GM12801 (cell line): ENCODE data around the gene PRRC2B.

Experiments
- TF ChIP-seq, protein P1 (sequence below): IDR thresholded peaks from one replicate; pipeline ENCODE4 v1.5.1; 2011; ENCODE audit warnings: control low read depth; ENCODE audit not compliant: insufficient read length; ENCODE audit errors: extremely low read depth

Gene PRRC2B

GRCh38 chr9:131478421-131478868, 84.6 kb downstream of the PRRC2B start:
- TF ChIP-seq, protein P1, sequence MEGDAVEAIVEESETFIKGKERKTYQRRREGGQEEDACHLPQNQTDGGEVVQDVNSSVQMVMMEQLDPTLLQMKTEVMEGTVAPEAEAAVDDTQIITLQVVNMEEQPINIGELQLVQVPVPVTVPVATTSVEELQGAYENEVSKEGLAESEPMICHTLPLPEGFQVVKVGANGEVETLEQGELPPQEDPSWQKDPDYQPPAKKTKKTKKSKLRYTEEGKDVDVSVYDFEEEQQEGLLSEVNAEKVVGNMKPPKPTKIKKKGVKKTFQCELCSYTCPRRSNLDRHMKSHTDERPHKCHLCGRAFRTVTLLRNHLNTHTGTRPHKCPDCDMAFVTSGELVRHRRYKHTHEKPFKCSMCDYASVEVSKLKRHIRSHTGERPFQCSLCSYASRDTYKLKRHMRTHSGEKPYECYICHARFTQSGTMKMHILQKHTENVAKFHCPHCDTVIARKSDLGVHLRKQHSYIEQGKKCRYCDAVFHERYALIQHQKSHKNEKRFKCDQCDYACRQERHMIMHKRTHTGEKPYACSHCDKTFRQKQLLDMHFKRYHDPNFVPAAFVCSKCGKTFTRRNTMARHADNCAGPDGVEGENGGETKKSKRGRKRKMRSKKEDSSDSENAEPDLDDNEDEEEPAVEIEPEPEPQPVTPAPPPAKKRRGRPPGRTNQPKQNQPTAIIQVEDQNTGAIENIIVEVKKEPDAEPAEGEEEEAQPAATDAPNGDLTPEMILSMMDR, result no peak

DNA sequence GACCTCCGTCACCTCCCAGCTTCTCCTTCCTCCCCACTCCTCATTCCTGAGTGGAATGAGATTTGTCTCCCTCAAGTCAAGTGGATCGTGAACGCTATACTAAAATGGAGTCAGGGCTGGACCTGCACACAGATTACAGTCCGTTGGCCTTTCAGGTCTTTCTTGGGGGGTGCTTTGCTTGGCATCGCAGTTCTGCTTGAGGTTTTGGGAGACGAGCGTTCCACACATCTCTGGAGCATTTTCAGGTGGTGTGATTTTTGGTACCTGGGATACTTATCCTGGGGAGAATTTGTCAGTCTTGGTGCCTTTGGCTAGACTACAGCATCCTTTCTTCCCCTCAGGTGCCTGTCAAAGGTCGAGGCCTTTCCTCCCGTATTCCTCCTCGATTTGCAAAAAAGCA, 85.0 kb downstream of the PRRC2B start:
- TF ChIP-seq, protein P1, result no peak

DNA sequence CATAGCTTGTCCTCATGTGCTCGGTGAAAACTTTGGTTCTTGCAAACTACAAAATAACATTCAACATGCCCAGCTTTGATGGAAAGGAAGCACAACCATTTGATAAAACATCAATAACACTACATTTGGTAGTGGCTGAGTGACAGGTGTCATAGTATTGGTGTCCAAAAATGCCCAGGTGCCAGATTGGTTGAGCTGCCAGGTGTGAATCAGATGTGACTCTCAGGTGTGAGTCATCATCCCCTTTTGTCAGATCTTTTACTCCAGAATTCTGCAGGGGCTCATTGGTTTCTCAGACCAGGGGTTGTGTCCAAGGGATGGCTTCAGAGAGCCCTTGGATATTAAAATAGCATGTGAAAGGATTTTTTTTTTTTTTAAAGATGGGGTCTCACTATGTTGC, 86.4 kb downstream of the PRRC2B start:
- TF ChIP-seq, protein P1, result no peak

GRCh38 chr9:131481441-131482342, 87.8 kb downstream of the PRRC2B start:
- TF ChIP-seq, protein P1, result no peak

GRCh38 chr9:131482343-131483006, 88.6 kb downstream of the PRRC2B start:
- TF ChIP-seq, protein P1, result no peak

GRCh38 chr9:131483319-131484050, 89.6 kb downstream of the PRRC2B start:
- TF ChIP-seq, protein P1, result no peak

- TF ChIP-seq, protein P1, result no peak
Observed at GRCh38 chr9:131484051-131484445, 90.2 kb downstream of the PRRC2B start.
